ENCODE data around the gene TMEM217.
"Not testable (repeated sequence)": the region's sequence is repeated elsewhere in the genome, so short reads cannot be mapped to it uniquely, and the experiment has no call there.

DNA sequence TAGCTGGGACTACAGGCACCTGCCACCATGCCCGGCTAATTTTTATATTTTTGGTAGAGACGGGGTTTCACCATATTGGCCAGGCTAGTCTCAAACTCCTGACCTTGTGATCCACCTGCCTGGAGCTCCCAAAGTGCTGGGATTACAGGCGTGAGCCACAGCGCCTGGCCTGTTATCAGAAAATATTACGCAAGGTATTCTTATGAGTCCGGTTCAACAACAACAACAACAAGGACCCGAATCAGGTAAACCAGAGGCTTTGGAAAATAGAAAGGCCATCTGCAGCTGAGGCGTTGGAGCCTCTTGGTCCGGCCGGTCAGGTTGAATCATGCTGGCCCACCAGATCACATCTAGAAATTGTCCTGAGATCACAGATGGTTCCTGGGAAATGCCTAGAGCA lies 49.5 kb upstream of the TMEM217 start:
- TF ChIP-seq, protein P1, sequence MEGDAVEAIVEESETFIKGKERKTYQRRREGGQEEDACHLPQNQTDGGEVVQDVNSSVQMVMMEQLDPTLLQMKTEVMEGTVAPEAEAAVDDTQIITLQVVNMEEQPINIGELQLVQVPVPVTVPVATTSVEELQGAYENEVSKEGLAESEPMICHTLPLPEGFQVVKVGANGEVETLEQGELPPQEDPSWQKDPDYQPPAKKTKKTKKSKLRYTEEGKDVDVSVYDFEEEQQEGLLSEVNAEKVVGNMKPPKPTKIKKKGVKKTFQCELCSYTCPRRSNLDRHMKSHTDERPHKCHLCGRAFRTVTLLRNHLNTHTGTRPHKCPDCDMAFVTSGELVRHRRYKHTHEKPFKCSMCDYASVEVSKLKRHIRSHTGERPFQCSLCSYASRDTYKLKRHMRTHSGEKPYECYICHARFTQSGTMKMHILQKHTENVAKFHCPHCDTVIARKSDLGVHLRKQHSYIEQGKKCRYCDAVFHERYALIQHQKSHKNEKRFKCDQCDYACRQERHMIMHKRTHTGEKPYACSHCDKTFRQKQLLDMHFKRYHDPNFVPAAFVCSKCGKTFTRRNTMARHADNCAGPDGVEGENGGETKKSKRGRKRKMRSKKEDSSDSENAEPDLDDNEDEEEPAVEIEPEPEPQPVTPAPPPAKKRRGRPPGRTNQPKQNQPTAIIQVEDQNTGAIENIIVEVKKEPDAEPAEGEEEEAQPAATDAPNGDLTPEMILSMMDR (IDR thresholded peaks at IDR 0.05) = not testable (repeated sequence)
- TF ChIP-seq, protein P2, sequence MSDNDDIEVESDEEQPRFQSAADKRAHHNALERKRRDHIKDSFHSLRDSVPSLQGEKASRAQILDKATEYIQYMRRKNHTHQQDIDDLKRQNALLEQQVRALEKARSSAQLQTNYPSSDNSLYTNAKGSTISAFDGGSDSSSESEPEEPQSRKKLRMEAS (IDR thresholded peaks at IDR 0.05; ENCODE audit: low read depth) = not testable (repeated sequence)
- not testable (repeated sequence) for TF ChIP-seq NRF1 (IDR thresholded peaks at IDR 0.05; ENCODE audit: low read depth, low read length); RXRA (IDR thresholded peaks at IDR 0.05; ENCODE audit: borderline replicate concordance, low read depth); FOXM1 (IDR thresholded peaks at IDR 0.05; ENCODE audit: low read depth)
- TF ChIP-seq, protein P3, sequence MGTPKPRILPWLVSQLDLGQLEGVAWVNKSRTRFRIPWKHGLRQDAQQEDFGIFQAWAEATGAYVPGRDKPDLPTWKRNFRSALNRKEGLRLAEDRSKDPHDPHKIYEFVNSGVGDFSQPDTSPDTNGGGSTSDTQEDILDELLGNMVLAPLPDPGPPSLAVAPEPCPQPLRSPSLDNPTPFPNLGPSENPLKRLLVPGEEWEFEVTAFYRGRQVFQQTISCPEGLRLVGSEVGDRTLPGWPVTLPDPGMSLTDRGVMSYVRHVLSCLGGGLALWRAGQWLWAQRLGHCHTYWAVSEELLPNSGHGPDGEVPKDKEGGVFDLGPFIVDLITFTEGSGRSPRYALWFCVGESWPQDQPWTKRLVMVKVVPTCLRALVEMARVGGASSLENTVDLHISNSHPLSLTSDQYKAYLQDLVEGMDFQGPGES (IDR thresholded peaks at IDR 0.05; ENCODE audit: low read depth, low read length) = not testable (repeated sequence)

All from SK-N-SH (cell line).